ENCODE measurements around the gene WSB1. TPM values are rescaled to one million over a fixed set of nuclear protein-coding genes. Genes with fewer than 3 reads are reported as not detected.

Gene WSB1
- total and polyA plus RNA-seq, 9 of the 15 experiments (the other 6 are each of a cell fraction or from before 2014, with no cell fraction given), result 22.8 to 229 (median 81.1) TPM

- TF ChIP-seq HDAC2 (IDR thresholded peaks at IDR 0.05), result peak; percentile 83; the same call in 1 of the 2 replicates
- TF ChIP-seq DMBX1 (CRISPR knock-in tag; IDR thresholded peaks at IDR 0.05; ENCODE audit: borderline replicate concordance), result 0 out of 2 replicates have a peak, but pooled peaks have one; percentile 61
- TF ChIP-seq COPS2 (conservative IDR thresholded peaks at IDR 0.05), result no peak
- peak; percentile 37; the same call in 1 of the 2 replicates for TF ChIP-seq PML (IDR thresholded peaks at IDR 0.05; ENCODE audit: low read length)
- TF ChIP-seq E2F6 (IDR thresholded peaks at IDR 0.05; ENCODE audit: borderline replicate concordance in 1 of 2, extremely low read depth in 1 of 2, insufficient read depth in 1 of 2, insufficient read length in 1 of 2, low read depth in 1 of 2, low read length in 1 of 2, poor library complexity in 1 of 2, severe bottlenecking in 1 of 2), result peak in 1 of 2 experiments; percentile 72
- no peak for TF ChIP-seq NR2C2 (CRISPR knock-in tag; IDR thresholded peaks at IDR 0.05)
- peak; percentile 43; the same call in 1 of the 2 replicates for TF ChIP-seq NR2C2 (tag; IDR thresholded peaks at IDR 0.05)
- peak; percentile 81 for TF ChIP-seq NCOA1 (IDR thresholded peaks at IDR 0.05; ENCODE audit: low read depth)
- TF ChIP-seq ETV6 (IDR thresholded peaks at IDR 0.05; ENCODE audit: borderline replicate concordance in 1 of 2, low read depth in 2 of 2, low read length in 1 of 2), result peak in 1 of 2 experiments; percentile 50; a peak in 1 of 4 replicates
- no peak for TF ChIP-seq ETV6 (CRISPR knock-in tag; IDR thresholded peaks at IDR 0.05; ENCODE audit: borderline replicate concordance)
- peak; percentile 76 for TF ChIP-seq SMAD4 (CRISPR knock-in tag; conservative IDR thresholded peaks at IDR 0.05)
- TF ChIP-seq ETS1 (conservative IDR thresholded peaks at IDR 0.05; ENCODE audit: control insufficient read depth, low read depth, low read length), result no peak
- peak; percentile 53; the same call in 1 of the 2 replicates for TF ChIP-seq GATAD2A (IDR thresholded peaks at IDR 0.05)
- peak; percentile 72 for TF ChIP-seq VEZF1 (CRISPR knock-in tag; IDR thresholded peaks at IDR 0.05)
- TF ChIP-seq MCM2 (IDR thresholded peaks at IDR 0.05; ENCODE audit: low read depth), result no peak
- peak; percentile 30 for TF ChIP-seq HNRNPLL (IDR thresholded peaks at IDR 0.05; ENCODE audit: low read depth, low read length, poor library complexity, severe bottlenecking)
- TF ChIP-seq SMAD3 (CRISPR knock-in tag; conservative IDR thresholded peaks at IDR 0.05), result no peak
- TF ChIP-seq ZFP36 (IDR thresholded peaks at IDR 0.05; ENCODE audit: low read depth, low read length, partially characterized antibody), result peak; percentile 69
- TF ChIP-seq TEAD4 (IDR thresholded peaks at IDR 0.05; ENCODE audit: low read length), result peak; percentile 79
- no peak for TF ChIP-seq TEAD4 (CRISPR knock-in tag; IDR thresholded peaks at IDR 0.05; ENCODE audit: borderline replicate concordance)
- peak; percentile 74 for TF ChIP-seq NCOR1 (IDR thresholded peaks at IDR 0.05)
- TF ChIP-seq FOXK2 (conservative IDR thresholded peaks at IDR 0.05 in 1 of 2, IDR thresholded peaks at IDR 0.05 in 1 of 2; ENCODE audit: low read depth in 2 of 2), result peak; percentile 25 to 36; a peak in 1 of 4 replicates
- TF ChIP-seq NBN (IDR thresholded peaks at IDR 0.05; ENCODE audit: low read depth), result 0 out of 2 replicates have a peak, but pooled peaks have one; percentile 68
- TF ChIP-seq TCF3 (CRISPR knock-in tag; IDR thresholded peaks at IDR 0.05), result peak; percentile 73
Observed at GRCh38 chr17:27356091-27356705, 62.3 kb downstream of the WSB1 start (continued).
